ENCODE results near the gene DNAH11.

DNAH11 gene

GRCh38 chr7:21914671-21915070 lies 371.8 kb downstream of the DNAH11 start:
- TF ChIP-seq, protein P1, sequence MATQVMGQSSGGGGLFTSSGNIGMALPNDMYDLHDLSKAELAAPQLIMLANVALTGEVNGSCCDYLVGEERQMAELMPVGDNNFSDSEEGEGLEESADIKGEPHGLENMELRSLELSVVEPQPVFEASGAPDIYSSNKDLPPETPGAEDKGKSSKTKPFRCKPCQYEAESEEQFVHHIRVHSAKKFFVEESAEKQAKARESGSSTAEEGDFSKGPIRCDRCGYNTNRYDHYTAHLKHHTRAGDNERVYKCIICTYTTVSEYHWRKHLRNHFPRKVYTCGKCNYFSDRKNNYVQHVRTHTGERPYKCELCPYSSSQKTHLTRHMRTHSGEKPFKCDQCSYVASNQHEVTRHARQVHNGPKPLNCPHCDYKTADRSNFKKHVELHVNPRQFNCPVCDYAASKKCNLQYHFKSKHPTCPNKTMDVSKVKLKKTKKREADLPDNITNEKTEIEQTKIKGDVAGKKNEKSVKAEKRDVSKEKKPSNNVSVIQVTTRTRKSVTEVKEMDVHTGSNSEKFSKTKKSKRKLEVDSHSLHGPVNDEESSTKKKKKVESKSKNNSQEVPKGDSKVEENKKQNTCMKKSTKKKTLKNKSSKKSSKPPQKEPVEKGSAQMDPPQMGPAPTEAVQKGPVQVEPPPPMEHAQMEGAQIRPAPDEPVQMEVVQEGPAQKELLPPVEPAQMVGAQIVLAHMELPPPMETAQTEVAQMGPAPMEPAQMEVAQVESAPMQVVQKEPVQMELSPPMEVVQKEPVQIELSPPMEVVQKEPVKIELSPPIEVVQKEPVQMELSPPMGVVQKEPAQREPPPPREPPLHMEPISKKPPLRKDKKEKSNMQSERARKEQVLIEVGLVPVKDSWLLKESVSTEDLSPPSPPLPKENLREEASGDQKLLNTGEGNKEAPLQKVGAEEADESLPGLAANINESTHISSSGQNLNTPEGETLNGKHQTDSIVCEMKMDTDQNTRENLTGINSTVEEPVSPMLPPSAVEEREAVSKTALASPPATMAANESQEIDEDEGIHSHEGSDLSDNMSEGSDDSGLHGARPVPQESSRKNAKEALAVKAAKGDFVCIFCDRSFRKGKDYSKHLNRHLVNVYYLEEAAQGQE (IDR thresholded peaks at IDR 0.05; ENCODE audit: low read depth): no peak
- TF ChIP-seq FOXM1 (IDR thresholded peaks at IDR 0.05; ENCODE audit: borderline replicate concordance, low read depth) (no peak), TAF1 (IDR thresholded peaks at IDR 0.05; ENCODE audit: low read depth) (no peak), RAD21 (IDR thresholded peaks at IDR 0.05; ENCODE audit: low read depth) (no peak), EP300 (IDR thresholded peaks at IDR 0.05; ENCODE audit: borderline replicate concordance) (no peak), EGR1 (IDR thresholded peaks at IDR 0.05) (no peak), TEAD4 (IDR thresholded peaks at IDR 0.05) (no peak), TCF12 (IDR thresholded peaks at IDR 0.05; ENCODE audit: low read depth) (no peak), ZBTB7A (IDR thresholded peaks at IDR 0.05; ENCODE audit: low read depth) (no peak), YY1 (IDR thresholded peaks at IDR 0.05; ENCODE audit: low read depth) (no peak), NFIC (IDR thresholded peaks at IDR 0.05) (no peak), CEBPB (IDR thresholded peaks at IDR 0.05) (no peak), CREB1 (IDR thresholded peaks at IDR 0.05; ENCODE audit: low read depth) (no peak)
- TF ChIP-seq, protein P2, sequence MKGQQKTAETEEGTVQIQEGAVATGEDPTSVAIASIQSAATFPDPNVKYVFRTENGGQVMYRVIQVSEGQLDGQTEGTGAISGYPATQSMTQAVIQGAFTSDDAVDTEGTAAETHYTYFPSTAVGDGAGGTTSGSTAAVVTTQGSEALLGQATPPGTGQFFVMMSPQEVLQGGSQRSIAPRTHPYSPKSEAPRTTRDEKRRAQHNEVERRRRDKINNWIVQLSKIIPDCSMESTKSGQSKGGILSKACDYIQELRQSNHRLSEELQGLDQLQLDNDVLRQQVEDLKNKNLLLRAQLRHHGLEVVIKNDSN (IDR thresholded peaks at IDR 0.05): no peak
- TF ChIP-seq, protein P3, sequence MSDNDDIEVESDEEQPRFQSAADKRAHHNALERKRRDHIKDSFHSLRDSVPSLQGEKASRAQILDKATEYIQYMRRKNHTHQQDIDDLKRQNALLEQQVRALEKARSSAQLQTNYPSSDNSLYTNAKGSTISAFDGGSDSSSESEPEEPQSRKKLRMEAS (IDR thresholded peaks at IDR 0.05): no peak

GRCh38 chr7:21915140-21915539 lies 372.3 kb downstream of the DNAH11 start:
- TF ChIP-seq, protein P3 (IDR thresholded peaks at IDR 0.05): no peak
- TF ChIP-seq TCF12 (IDR thresholded peaks at IDR 0.05; ENCODE audit: low read depth) (no peak), ZBTB7A (IDR thresholded peaks at IDR 0.05; ENCODE audit: low read depth) (no peak), FOXM1 (IDR thresholded peaks at IDR 0.05; ENCODE audit: borderline replicate concordance, low read depth) (no peak), EGR1 (IDR thresholded peaks at IDR 0.05) (no peak), RAD21 (IDR thresholded peaks at IDR 0.05; ENCODE audit: low read depth) (no peak), YY1 (IDR thresholded peaks at IDR 0.05; ENCODE audit: low read depth) (no peak)
- TF ChIP-seq, protein P2 (IDR thresholded peaks at IDR 0.05): no peak
- TF ChIP-seq, protein P1 (IDR thresholded peaks at IDR 0.05; ENCODE audit: low read depth): no peak

GRCh38 chr7:21916176-21916575 lies 373.3 kb downstream of the DNAH11 start:
- TF ChIP-seq RAD21 (IDR thresholded peaks at IDR 0.05; ENCODE audit: low read depth) (no peak), FOXM1 (IDR thresholded peaks at IDR 0.05; ENCODE audit: borderline replicate concordance, low read depth) (no peak), CREB1 (IDR thresholded peaks at IDR 0.05; ENCODE audit: low read depth) (no peak), CEBPB (IDR thresholded peaks at IDR 0.05) (no peak), ZBTB7A (IDR thresholded peaks at IDR 0.05; ENCODE audit: low read depth) (no peak), NFIC (IDR thresholded peaks at IDR 0.05) (no peak), TAF1 (IDR thresholded peaks at IDR 0.05; ENCODE audit: low read depth) (no peak), TEAD4 (IDR thresholded peaks at IDR 0.05) (no peak), EGR1 (IDR thresholded peaks at IDR 0.05) (no peak), TCF12 (IDR thresholded peaks at IDR 0.05; ENCODE audit: low read depth) (no peak), EP300 (IDR thresholded peaks at IDR 0.05; ENCODE audit: borderline replicate concordance) (no peak), YY1 (IDR thresholded peaks at IDR 0.05; ENCODE audit: low read depth) (no peak)
- TF ChIP-seq, protein P1 (IDR thresholded peaks at IDR 0.05; ENCODE audit: low read depth): no peak
- TF ChIP-seq, protein P2 (IDR thresholded peaks at IDR 0.05): no peak
- TF ChIP-seq, protein P3 (IDR thresholded peaks at IDR 0.05): no peak

DNA sequence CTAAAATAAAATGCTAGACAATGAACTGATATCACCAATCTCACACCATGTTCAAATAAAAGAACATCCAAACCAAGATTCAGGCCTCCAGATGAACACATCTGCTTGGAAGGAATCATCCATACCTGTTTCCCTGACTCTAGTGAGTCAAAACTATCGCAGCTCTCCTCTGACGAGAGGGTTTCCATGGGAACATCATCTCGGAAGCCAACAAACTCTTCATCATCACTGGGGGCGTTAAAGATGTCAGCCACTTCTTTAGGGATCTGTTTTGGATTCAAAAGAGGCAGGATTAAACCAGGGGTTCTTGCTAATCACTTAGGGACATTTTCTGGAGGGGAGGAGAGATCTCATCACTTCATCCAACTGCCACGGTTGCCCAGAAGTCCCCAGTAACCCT lies 373.8 kb downstream of the DNAH11 start:
- no peak for TF ChIP-seq FOXM1 (IDR thresholded peaks at IDR 0.05; ENCODE audit: borderline replicate concordance, low read depth)
- TF ChIP-seq, protein P1 (IDR thresholded peaks at IDR 0.05; ENCODE audit: low read depth): no peak
- no peak for TF ChIP-seq CREB1 (IDR thresholded peaks at IDR 0.05; ENCODE audit: low read depth)
- no peak for TF ChIP-seq TCF12 (IDR thresholded peaks at IDR 0.05; ENCODE audit: low read depth)
- no peak for TF ChIP-seq RAD21 (IDR thresholded peaks at IDR 0.05; ENCODE audit: low read depth)

Measured in Ishikawa (cell line).